NK-92 (cell line): ENCODE results near the gene MNX1.

Experiments used
- DNase-seq: peaks from one replicate; lab custom pipeline; 2025; ENCODE audit not compliant: unreplicated experiment; lab: John Stamatoyannopoulos, UW

MNX1 gene

GRCh38 chr7:157003756-157004520 lies 6.5 kb downstream of the MNX1 start:
- no peak for DNase-seq

GRCh38 chr7:157003445-157003755 lies 7.1 kb downstream of the MNX1 start:
- DNase-seq = no peak

- DNase-seq = no peak
Observed at GRCh38 chr7:157002819-157003421, 7.5 kb downstream of the MNX1 start.

- DNase-seq = no peak
Observed at GRCh38 chr7:157001920-157002818, 8.3 kb downstream of the MNX1 start.

- no peak for DNase-seq
Observed at GRCh38 chr7:157000741-157001653, 9.5 kb downstream of the MNX1 start.

- no peak for DNase-seq
Observed at GRCh38 chr7:156999958-157000726, 10.3 kb downstream of the MNX1 start.

GRCh38 chr7:156998988-156999957 lies 11.2 kb downstream of the MNX1 start:
- no peak for DNase-seq

- no peak for DNase-seq
Observed at GRCh38 chr7:156994417-156994816, 16.0 kb downstream of the MNX1 start.

GRCh38 chr7:156993925-156994235 lies 16.6 kb downstream of the MNX1 start:
- no peak for DNase-seq

GRCh38 chr7:156993021-156993924 lies 17.2 kb downstream of the MNX1 start:
- no peak for DNase-seq

GRCh38 chr7:156989766-156990535 lies 20.5 kb downstream of the MNX1 start:
- no peak for DNase-seq

GRCh38 chr7:156988343-156989185 lies 21.9 kb downstream of the MNX1 start:
- DNase-seq = no peak

GRCh38 chr7:156986378-156986777 lies 24.1 kb downstream of the MNX1 start:
- DNase-seq = no peak

GRCh38 chr7:156985101-156985992 lies 25.1 kb downstream of the MNX1 start:
- no peak for DNase-seq

GRCh38 chr7:156984174-156984891 lies 26.1 kb downstream of the MNX1 start:
- no peak for DNase-seq
